ENCODE measurements around the gene HSPBAP1.

DNA sequence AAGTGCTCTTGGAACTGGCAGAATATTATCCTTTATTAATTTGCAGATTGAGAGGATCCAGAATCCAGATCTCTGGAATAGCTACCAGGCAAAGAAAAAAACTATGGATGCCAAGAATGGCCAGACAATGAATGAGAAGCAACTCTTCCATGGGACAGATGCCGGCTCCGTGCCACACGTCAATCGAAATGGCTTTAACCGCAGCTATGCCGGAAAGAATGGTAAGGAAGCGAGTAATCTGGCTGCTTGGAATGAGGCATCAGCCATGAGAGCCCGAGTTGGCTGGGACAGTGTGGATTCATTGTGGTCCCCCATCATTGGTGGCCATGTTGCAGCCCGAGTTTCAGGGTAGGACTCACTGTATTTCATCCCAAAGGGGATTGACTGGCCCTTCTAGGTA is 65.9 kb downstream of the HSPBAP1 start:
- TF ChIP-seq, protein P1, sequence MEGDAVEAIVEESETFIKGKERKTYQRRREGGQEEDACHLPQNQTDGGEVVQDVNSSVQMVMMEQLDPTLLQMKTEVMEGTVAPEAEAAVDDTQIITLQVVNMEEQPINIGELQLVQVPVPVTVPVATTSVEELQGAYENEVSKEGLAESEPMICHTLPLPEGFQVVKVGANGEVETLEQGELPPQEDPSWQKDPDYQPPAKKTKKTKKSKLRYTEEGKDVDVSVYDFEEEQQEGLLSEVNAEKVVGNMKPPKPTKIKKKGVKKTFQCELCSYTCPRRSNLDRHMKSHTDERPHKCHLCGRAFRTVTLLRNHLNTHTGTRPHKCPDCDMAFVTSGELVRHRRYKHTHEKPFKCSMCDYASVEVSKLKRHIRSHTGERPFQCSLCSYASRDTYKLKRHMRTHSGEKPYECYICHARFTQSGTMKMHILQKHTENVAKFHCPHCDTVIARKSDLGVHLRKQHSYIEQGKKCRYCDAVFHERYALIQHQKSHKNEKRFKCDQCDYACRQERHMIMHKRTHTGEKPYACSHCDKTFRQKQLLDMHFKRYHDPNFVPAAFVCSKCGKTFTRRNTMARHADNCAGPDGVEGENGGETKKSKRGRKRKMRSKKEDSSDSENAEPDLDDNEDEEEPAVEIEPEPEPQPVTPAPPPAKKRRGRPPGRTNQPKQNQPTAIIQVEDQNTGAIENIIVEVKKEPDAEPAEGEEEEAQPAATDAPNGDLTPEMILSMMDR (IDR thresholded peaks at IDR 0.05), result no peak
- no peak for TF ChIP-seq POLR2A (IDR thresholded peaks at IDR 0.05)
